ENCODE results near the gene KIAA1217. TPM values are rescaled to one million over a fixed set of nuclear protein-coding genes. Genes with fewer than 3 reads are reported as not detected.

The KIAA1217 gene
- total RNA-seq, 1 experiment from 2014 or later = 48.3 TPM

- peak; percentile 75 for DNase-seq (ENCODE audit: unreplicated experiment)
- Mint-ChIP-seq H3K4me1 (ENCODE audit: insufficient read depth, unreplicated experiment) (peaks cover 13% of the 10 kb centered on the region), H3K9me3 (ENCODE audit: unreplicated experiment) (no peaks in the 10 kb centered on the region), H3K27ac (ENCODE audit: low read depth, unreplicated experiment) (peak overlapping the region; percentile 3), H3K36me3 (ENCODE audit: insufficient read depth, unreplicated experiment) (peaks cover 23% of the 10 kb centered on the region), H3K27me3 (ENCODE audit: insufficient read depth, unreplicated experiment) (no peaks in the 10 kb centered on the region), H3K4me3 (ENCODE audit: unreplicated experiment) (no peak overlapping the region)
- ChIA-PET POLR2A (interaction anchor here (1.6 to 1.9 kb wide), 2 partner anchors 12 to 22 kb away, joined by 5 to 6 read pairs; no protein-coding TSS in a partner anchor), CTCF (interaction anchor here (0.7 kb wide), 1 partner anchor 7 kb away, joined by 3 read pairs; no protein-coding TSS in a partner anchor)
- intact Hi-C loops (cut with micrococcal nuclease) = no loop called here
- TF ChIP-seq CTCF (IDR thresholded peaks at IDR 0.05; ENCODE audit: unreplicated experiment) = no peak
- BruUV-seq (replicated peaks) = no TSS peak
Measured at GRCh38 chr10:24277771-24278170, 68.8 kb downstream of the KIAA1217 start.

- no peaks in the 10 kb centered on the region for H3K9me3 Mint-ChIP-seq (ENCODE audit: unreplicated experiment)
- no TSS peak for BruUV-seq (replicated peaks)
- POLR2A ChIA-PET = interaction anchor here (0.9 to 1.9 kb wide), 4 partner anchors 11 to 43 kb away, joined by 4 to 6 read pairs (median 5); no protein-coding TSS in a partner anchor
- no peak overlapping the region for H3K4me3 Mint-ChIP-seq (ENCODE audit: unreplicated experiment)
- TF ChIP-seq CTCF (IDR thresholded peaks at IDR 0.05; ENCODE audit: unreplicated experiment) = no peak
- H3K4me1 Mint-ChIP-seq (ENCODE audit: insufficient read depth, unreplicated experiment) = peaks cover 13% of the 10 kb centered on the region
- H3K36me3 Mint-ChIP-seq (ENCODE audit: insufficient read depth, unreplicated experiment) = peaks cover 23% of the 10 kb centered on the region
- H3K27me3 Mint-ChIP-seq (ENCODE audit: insufficient read depth, unreplicated experiment) = no peaks in the 10 kb centered on the region
- no peak for DNase-seq (ENCODE audit: unreplicated experiment)
- CTCF ChIA-PET = interaction anchor here (0.8 kb wide), 3 partner anchors 14 to 75 kb away, joined by 3 to 6 read pairs (median 5); no protein-coding TSS in a partner anchor
- peak overlapping the region; percentile 3 for H3K27ac Mint-ChIP-seq (ENCODE audit: low read depth, unreplicated experiment)
- intact Hi-C loops (cut with micrococcal nuclease) = no loop called here
Measured at GRCh38 chr10:24278176-24278889, 69.4 kb downstream of the KIAA1217 start.

- Mint-ChIP-seq H3K27ac (ENCODE audit: low read depth, unreplicated experiment) (no peak overlapping the region), H3K36me3 (ENCODE audit: insufficient read depth, unreplicated experiment) (peaks cover 23% of the 10 kb centered on the region), H3K27me3 (ENCODE audit: insufficient read depth, unreplicated experiment) (no peaks in the 10 kb centered on the region), H3K9me3 (ENCODE audit: unreplicated experiment) (no peaks in the 10 kb centered on the region), H3K4me3 (ENCODE audit: unreplicated experiment) (no peak overlapping the region), H3K4me1 (ENCODE audit: insufficient read depth, unreplicated experiment) (peaks cover 13% of the 10 kb centered on the region)
- ChIA-PET POLR2A (interaction anchor here (0.9 to 1.9 kb wide), 3 partner anchors 10 to 43 kb away, joined by 4 to 6 read pairs (median 5); no protein-coding TSS in a partner anchor), CTCF (interaction anchor here (0.8 to 1.0 kb wide), 3 partner anchors 15 to 74 kb away, joined by 3 to 6 read pairs (median 3); no protein-coding TSS in a partner anchor)
- BruUV-seq (replicated peaks) = no TSS peak
- TF ChIP-seq CTCF (IDR thresholded peaks at IDR 0.05; ENCODE audit: unreplicated experiment) = no peak
- intact Hi-C loops (cut with micrococcal nuclease) = no loop called here
- DNase-seq (ENCODE audit: unreplicated experiment) = no peak
Measured at GRCh38 chr10:24279166-24279565, 70.2 kb downstream of the KIAA1217 start.

GRCh38 chr10:24287559-24288195 is 78.7 kb downstream of the KIAA1217 start:
- intact Hi-C loops (cut with micrococcal nuclease) = loop anchor here (5.0 kb wide), 1 partner anchor 295 kb away; no protein-coding TSS in a partner anchor

More at GRCh38 chr10:24287559-24288195, 78.7 kb downstream of the KIAA1217 start:
- no TSS peak for BruUV-seq (replicated peaks)
- ChIA-PET POLR2A (interaction anchor here (0.7 to 1.6 kb wide), 5 partner anchors 14 to 56 kb away, joined by 3 to 8 read pairs (median 5); no protein-coding TSS in a partner anchor), CTCF (interaction anchor here (0.7 to 1.5 kb wide), 5 partner anchors 26 to 845 kb away, joined by 3 to 5 read pairs (median 3); no protein-coding TSS in a partner anchor)
- Mint-ChIP-seq H3K27me3 (ENCODE audit: insufficient read depth, unreplicated experiment) (no peaks in the 10 kb centered on the region), H3K9me3 (ENCODE audit: unreplicated experiment) (peaks cover 8% of the 10 kb centered on the region), H3K4me1 (ENCODE audit: insufficient read depth, unreplicated experiment) (peaks cover 24% of the 10 kb centered on the region), H3K27ac (ENCODE audit: low read depth, unreplicated experiment) (peak overlapping the region; percentile 93), H3K4me3 (ENCODE audit: unreplicated experiment) (no peak overlapping the region), H3K36me3 (ENCODE audit: insufficient read depth, unreplicated experiment) (peaks cover 36% of the 10 kb centered on the region)
- DNase-seq (ENCODE audit: unreplicated experiment) = peak; percentile 11
- TF ChIP-seq CTCF (IDR thresholded peaks at IDR 0.05; ENCODE audit: unreplicated experiment) = no peak
